GM12892 (cell line): ENCODE data around the gene NFYC.
A peak's percentile ranks its signal among the peaks of the same experiment; 100 is the strongest.

Experiments used
- DNase-seq: peaks from one replicate; pipeline ENCODE4 v3.0.0; 2011; ENCODE audit not compliant: insufficient read length
- FAIRE-seq: peaks from 2 replicates; lab custom pipeline; 2011; peaks lifted over from hg19 to GRCh38; lab: Jason Lieb, UNC
- POLR2A ChIP-seq: IDR thresholded peaks from 2 replicates; pipeline ENCODE4 v1.6.1; 2011; ENCODE audit warnings: low read depth, low read length, control low read depth
- POLR2AphosphoS5 ChIP-seq: IDR thresholded peaks from 2 replicates; pipeline ENCODE4 v1.6.1; 2011; ENCODE audit warnings: low read depth, low read length, control low read depth
- TAF1 ChIP-seq: IDR thresholded peaks from 2 replicates; pipeline ENCODE4 v1.6.1; 2011; ENCODE audit warnings: low read depth, mild to moderate bottlenecking, control low read depth, low read length, borderline replicate concordance

The NFYC gene

GRCh38 chr1:40760984-40761383 lies 69.5 kb downstream of the NFYC start:
- DNase-seq = no peak
- TF ChIP-seq POLR2AphosphoS5 (no peak), POLR2A (no peak), TAF1 (no peak)
- no peak for FAIRE-seq

GRCh38 chr1:40762144-40762923 lies 70.8 kb downstream of the NFYC start:
- FAIRE-seq = peak; percentile 93
- TF ChIP-seq POLR2AphosphoS5 = no peak
- TF ChIP-seq TAF1 = no peak
- TF ChIP-seq POLR2A = no peak
- no peak for DNase-seq

- FAIRE-seq = peak; percentile 82
- no peak for DNase-seq
Measured at GRCh38 chr1:40763742-40764532, 72.4 kb downstream of the NFYC start.

GRCh38 chr1:40764981-40765380 lies 73.5 kb downstream of the NFYC start:
- DNase-seq (no peak), FAIRE-seq (no peak)
- TF ChIP-seq POLR2A (no peak), POLR2AphosphoS5 (no peak), TAF1 (no peak)

More at GRCh38 chr1:40763742-40764532, 72.4 kb downstream of the NFYC start:
- TF ChIP-seq TAF1 (no peak), POLR2A (no peak), POLR2AphosphoS5 (no peak)

- DNase-seq (no peak), FAIRE-seq (no peak)
- TF ChIP-seq POLR2A = no peak
- TF ChIP-seq TAF1 = no peak
- no peak for TF ChIP-seq POLR2AphosphoS5
Measured at GRCh38 chr1:40766017-40766416, 74.5 kb downstream of the NFYC start.

GRCh38 chr1:40766560-40766959 lies 75.1 kb downstream of the NFYC start:
- no peak for FAIRE-seq
- no peak for DNase-seq
- no peak for TF ChIP-seq POLR2AphosphoS5
- no peak for TF ChIP-seq POLR2A
- TF ChIP-seq TAF1 = no peak

- FAIRE-seq (no peak), DNase-seq (no peak)
- TF ChIP-seq POLR2AphosphoS5 (no peak), TAF1 (no peak), POLR2A (no peak)
Measured at GRCh38 chr1:40768146-40768990, 76.9 kb downstream of the NFYC start.

GRCh38 chr1:40769815-40770214 lies 78.3 kb downstream of the NFYC start:
- DNase-seq = no peak
- FAIRE-seq = no peak
- TF ChIP-seq TAF1 = no peak
- TF ChIP-seq POLR2A = no peak
- no peak for TF ChIP-seq POLR2AphosphoS5

- DNase-seq (no peak), FAIRE-seq (no peak)
- TF ChIP-seq POLR2AphosphoS5 (no peak), POLR2A (no peak), TAF1 (no peak)
Measured at GRCh38 chr1:40770296-40771070, 79.0 kb downstream of the NFYC start.
